Ectodermal cell (in vitro differentiated cells): Measurements from ENCODE around the gene HEG1.

Experiments
- H3K27ac ChIP-seq: 2 replicates; pipeline ENCODE4 v1.7.0; 2013; ENCODE audit warnings: mild to moderate bottlenecking, low read depth, low read length; ENCODE audit not compliant: insufficient read depth, poor library complexity, severe bottlenecking
- H3K27me3 ChIP-seq: 2 replicates; pipeline ENCODE4 v1.7.0; 2013; ENCODE audit warnings: mild to moderate bottlenecking, low read length; ENCODE audit not compliant: insufficient read depth, control insufficient read depth, poor library complexity, severe bottlenecking
- H3K36me3 ChIP-seq: one replicate; pipeline ENCODE4 v1.7.0; 2013; ENCODE audit warnings: low read length; ENCODE audit not compliant: control insufficient read depth, insufficient read depth
- H3K4me1 ChIP-seq: one replicate; pipeline ENCODE4 v1.7.0; 2013; ENCODE audit warnings: low read length; ENCODE audit not compliant: control insufficient read depth, insufficient read depth
- H3K4me3 ChIP-seq: 2 replicates; pipeline ENCODE4 v1.7.0; 2013; ENCODE audit warnings: low read depth, low read length, control low read depth; ENCODE audit not compliant: insufficient read depth
- H3K9me3 ChIP-seq: 2 replicates; pipeline ENCODE4 v1.7.0; 2013; ENCODE audit warnings: mild to moderate bottlenecking, low read length, moderate library complexity; ENCODE audit not compliant: control insufficient read depth
- WGBS, 2 experiments: methylation state at CpG; one replicate each; pipeline ENCODE4 v1.1.7; 2013; ENCODE audit warnings: missing lambda C conversion rate in 2 of 2; 5-methylcytosine and 5-hydroxymethylcytosine counted together

HEG1 gene

DNA sequence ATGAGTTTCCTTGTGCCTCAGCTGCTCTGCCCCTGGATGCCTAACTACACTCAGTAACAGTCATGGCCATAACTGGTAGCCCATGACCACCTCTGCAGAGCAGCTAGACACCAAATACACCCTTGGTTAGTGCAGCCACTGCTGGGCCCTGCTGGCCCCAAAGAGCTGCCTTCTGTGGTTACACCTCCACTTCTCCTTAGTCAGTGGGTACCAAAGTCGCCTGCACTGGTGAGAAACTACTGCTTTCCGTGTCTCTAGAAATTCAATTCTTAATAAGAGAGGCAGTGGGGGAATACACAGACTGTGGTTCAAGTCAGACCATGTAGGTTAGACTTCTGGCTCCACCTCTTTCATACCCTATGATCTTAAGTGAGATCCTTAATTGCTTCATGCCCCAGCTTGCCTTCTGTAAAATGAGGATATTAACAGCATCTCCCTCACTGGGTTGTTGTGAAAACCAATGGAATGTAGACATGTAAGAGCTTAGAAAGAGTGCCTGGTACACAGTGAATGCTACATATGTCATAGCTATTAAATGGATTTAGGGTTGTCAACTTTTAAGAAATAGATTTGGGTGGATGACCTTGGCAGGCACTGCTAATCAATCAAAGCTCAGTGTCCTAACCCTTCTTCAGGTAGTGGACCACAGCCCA lies 18.2 kb downstream of the HEG1 start:
- no peaks in the 10 kb centered on the region for H3K9me3 ChIP-seq
- H3K4me3 ChIP-seq, result no peak overlapping the region
- H3K27me3 ChIP-seq, result no peaks in the 10 kb centered on the region
- H3K36me3 ChIP-seq, result no peaks in the 10 kb centered on the region
- H3K4me1 ChIP-seq, result peaks cover 46% of the 10 kb centered on the region
- WGBS, 2 experiments, result 92 to 98% methylated on average over 2 of the region's 2 CpGs
- H3K27ac ChIP-seq, result no peak overlapping the region

DNA sequence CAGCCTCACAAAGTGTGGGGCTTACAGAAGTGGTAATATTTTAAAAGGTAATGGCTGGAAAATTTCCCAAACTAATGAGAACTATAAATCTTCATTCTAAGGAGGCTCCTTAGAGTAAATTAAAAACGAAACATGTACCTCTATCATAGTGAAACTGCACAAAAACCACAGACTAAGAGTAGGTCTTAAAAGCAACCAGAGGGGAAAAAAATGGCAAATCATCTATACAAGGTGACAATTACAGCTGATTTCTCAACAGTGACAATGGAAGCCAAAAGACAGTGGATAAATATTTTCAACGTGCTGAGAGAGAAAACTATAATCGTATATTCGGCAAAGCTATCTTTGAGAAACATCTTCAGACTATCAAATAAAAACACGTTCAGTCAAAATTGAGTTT lies 20.6 kb downstream of the HEG1 start:
- H3K27ac ChIP-seq, result no peak overlapping the region
- peaks cover 32% of the 10 kb centered on the region for H3K4me1 ChIP-seq
- no peaks in the 10 kb centered on the region for H3K27me3 ChIP-seq
- H3K36me3 ChIP-seq, result no peaks in the 10 kb centered on the region
- WGBS, 2 experiments, result 96% methylated on average over 4 to 5 of the region's 5 CpGs
- no peak overlapping the region for H3K4me3 ChIP-seq
- H3K9me3 ChIP-seq, result no peaks in the 10 kb centered on the region

DNA sequence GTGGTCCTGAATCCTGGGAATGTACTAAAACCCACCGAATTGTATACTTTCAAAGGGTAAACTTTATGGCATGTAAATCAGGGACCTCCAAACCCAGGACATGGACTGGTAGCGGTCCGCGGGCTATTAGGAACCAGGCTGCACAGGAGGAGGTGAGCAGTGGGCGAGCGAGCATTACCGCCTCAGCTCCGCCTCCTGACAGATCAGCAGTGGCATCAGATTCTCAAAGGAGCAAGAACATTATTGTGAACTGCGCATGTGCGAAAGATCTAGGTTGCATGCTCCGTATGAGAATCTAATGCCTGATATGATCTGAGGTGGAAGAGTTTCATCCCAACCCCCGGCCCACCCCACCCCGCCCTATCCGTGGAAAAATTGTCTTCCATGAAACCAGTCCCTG lies 22.2 kb downstream of the HEG1 start:
- no peak overlapping the region for H3K27ac ChIP-seq
- WGBS, 2 experiments, result 90 to 93% methylated on average over 12 to 14 of the region's 14 CpGs
- no peaks in the 10 kb centered on the region for H3K9me3 ChIP-seq
- no peaks in the 10 kb centered on the region for H3K36me3 ChIP-seq
- H3K27me3 ChIP-seq, result no peaks in the 10 kb centered on the region
- H3K4me1 ChIP-seq, result peaks cover 16% of the 10 kb centered on the region
- no peak overlapping the region for H3K4me3 ChIP-seq

DNA sequence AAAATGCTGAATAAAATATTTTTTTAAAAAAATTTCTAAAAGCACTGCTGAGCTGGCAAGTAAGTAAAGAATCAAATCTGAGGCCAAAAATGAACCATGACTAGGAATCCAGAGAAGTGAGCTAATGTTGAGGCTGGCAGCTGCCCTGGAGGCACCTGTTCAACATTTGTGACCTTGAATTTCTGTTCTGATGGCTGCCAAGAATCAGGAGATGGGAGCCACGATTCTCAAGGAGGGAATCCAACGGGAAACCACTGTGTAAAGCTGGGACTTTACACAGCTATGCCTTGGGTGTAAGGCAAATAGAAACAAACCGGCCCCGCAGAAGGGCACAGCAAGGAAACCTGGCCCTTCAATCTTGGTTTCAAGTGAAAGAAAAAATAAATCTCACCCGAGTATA lies 22.7 kb downstream of the HEG1 start:
- WGBS, 2 experiments, result 91 to 92% methylated on average over 5 of the region's 5 CpGs
- Histone ChIP-seq H3K36me3 (no peaks in the 10 kb centered on the region), H3K4me3 (no peak overlapping the region), H3K27ac (no peak overlapping the region), H3K9me3 (no peaks in the 10 kb centered on the region), H3K27me3 (no peaks in the 10 kb centered on the region), H3K4me1 (peaks cover 11% of the 10 kb centered on the region)

DNA sequence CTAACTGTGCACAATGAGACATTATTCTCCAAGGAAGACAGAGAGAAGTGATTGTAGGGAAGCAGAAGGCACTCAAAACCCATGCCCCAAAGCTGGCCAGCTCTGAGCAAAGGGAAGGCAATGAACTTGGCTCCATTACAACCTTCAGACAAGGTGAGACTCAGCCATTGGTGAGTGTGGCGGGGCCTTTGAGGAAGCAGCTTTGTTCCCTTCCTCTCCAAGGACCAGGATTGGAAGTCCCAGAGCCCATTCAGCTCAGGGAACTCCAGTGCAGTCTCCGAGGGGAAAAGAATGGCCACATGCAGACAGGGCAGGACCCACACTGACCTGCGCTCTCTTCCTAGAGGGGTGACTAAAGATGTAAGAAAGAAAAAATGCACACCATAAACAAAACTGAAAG lies 23.1 kb downstream of the HEG1 start:
- Histone ChIP-seq H3K9me3 (no peaks in the 10 kb centered on the region), H3K36me3 (no peaks in the 10 kb centered on the region), H3K4me3 (no peak overlapping the region), H3K4me1 (peaks cover 7% of the 10 kb centered on the region), H3K27ac (no peak overlapping the region), H3K27me3 (no peaks in the 10 kb centered on the region)
- 60 to 85% methylated on average over 3 of the region's 3 CpGs for WGBS, 2 experiments

DNA sequence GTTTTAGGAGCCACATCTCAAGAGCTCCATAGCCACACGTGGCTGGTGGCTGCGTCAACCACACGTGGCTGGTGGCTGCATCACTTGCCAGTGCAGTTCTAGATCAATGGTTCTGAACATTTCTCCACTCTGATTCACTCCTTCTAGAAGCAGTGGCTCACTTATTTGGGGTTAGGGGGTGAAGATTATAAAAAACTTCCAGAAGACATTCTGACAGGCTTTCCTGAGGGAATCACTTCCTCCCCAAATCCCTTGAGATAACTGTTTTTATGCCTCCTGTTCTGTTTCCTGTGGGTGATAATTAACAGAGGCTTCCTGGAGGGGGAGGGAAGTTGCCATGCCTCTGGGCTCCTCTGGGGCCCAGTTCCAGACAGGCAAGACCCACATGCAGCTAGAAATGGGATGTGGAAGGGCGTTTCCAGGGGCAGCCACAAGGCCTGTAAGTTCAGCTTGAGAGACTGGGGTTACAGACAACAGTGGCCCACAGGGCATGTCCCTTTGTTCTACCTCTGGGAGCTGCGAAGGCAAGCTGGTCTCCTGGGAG lies 23.6 kb downstream of the HEG1 start:
- Histone ChIP-seq H3K4me1 (peaks cover 2% of the 10 kb centered on the region), H3K27ac (no peak overlapping the region), H3K9me3 (no peaks in the 10 kb centered on the region), H3K4me3 (no peak overlapping the region), H3K36me3 (peaks cover under 1% of the 10 kb centered on the region), H3K27me3 (no peaks in the 10 kb centered on the region)
- 66 to 70% methylated on average over 5 of the region's 5 CpGs for WGBS, 2 experiments

DNA sequence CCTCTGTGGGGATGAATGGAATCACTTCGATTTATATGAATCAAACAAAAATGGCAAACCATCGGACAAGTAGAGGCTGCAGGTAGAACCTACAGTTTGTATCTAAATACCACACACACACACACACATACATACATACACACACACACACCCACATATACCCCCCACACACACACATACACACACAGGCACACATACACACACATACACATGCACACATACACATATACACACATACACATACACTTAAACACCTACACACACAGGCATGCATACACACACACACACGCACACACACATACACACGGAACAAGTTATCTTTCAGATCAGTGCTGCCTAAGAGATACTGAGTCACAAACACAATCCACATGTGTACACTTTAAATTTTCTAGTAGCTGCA lies 24.3 kb downstream of the HEG1 start:
- no peak overlapping the region for H3K4me3 ChIP-seq
- peaks cover 4% of the 10 kb centered on the region for H3K36me3 ChIP-seq
- no peaks in the 10 kb centered on the region for H3K27me3 ChIP-seq
- no peaks in the 10 kb centered on the region for H3K9me3 ChIP-seq
- WGBS, 2 experiments, result 80 to 83% methylated on average over 4 of the region's 4 CpGs
- no peak overlapping the region for H3K27ac ChIP-seq
- no peaks in the 10 kb centered on the region for H3K4me1 ChIP-seq

DNA sequence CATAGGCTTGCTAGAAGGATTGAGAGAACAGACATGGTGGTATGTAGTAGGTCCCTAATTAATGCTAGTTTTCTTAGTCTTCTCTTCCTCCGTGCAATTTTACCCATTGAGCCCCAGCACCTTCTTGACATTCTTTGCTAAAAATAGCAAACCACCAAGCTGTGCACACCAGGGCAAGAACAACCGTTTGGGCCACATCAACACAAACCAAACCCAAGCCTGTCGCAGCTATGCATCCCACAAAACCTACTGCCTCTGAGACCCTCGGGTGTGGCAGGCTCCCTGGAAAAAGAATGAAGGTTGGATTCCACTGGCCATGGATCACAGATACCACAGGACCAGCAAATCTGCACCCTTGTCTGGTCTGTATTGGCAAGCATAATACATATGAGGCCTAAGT lies 27.1 kb downstream of the HEG1 start:
- peaks cover 4% of the 10 kb centered on the region for H3K36me3 ChIP-seq
- no peaks in the 10 kb centered on the region for H3K9me3 ChIP-seq
- H3K4me3 ChIP-seq, result no peak overlapping the region
- H3K27ac ChIP-seq, result no peak overlapping the region
- H3K27me3 ChIP-seq, result no peaks in the 10 kb centered on the region
- 87 to 98% methylated on average over 4 of the region's 4 CpGs for WGBS, 2 experiments
- H3K4me1 ChIP-seq, result no peaks in the 10 kb centered on the region

DNA sequence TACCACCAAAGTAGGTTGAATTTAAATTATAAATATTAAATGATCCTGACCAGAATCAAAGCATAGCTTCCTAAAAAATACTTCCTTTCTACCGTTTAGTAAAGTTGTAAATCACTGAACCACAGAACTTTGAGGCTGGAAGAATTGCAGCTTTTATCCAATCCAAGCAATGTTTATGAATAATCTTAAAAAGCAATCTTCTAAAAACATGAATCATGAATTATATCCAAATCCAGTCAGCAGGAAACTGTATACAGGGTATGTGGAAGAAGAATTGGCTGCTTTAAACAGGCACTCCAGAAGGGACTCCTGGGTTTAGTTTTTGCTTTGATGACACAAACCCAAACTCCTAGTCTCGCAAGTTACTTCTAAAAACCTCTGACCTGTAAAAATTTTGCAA lies 30.2 kb downstream of the HEG1 start:
- H3K4me1 ChIP-seq, result no peaks in the 10 kb centered on the region
- no peaks in the 10 kb centered on the region for H3K9me3 ChIP-seq
- H3K4me3 ChIP-seq, result no peak overlapping the region
- H3K27ac ChIP-seq, result no peak overlapping the region
- no peaks in the 10 kb centered on the region for H3K27me3 ChIP-seq
- H3K36me3 ChIP-seq, result peaks cover 4% of the 10 kb centered on the region
- 91 to 93% methylated on average over 2 of the region's 2 CpGs for WGBS, 2 experiments

DNA sequence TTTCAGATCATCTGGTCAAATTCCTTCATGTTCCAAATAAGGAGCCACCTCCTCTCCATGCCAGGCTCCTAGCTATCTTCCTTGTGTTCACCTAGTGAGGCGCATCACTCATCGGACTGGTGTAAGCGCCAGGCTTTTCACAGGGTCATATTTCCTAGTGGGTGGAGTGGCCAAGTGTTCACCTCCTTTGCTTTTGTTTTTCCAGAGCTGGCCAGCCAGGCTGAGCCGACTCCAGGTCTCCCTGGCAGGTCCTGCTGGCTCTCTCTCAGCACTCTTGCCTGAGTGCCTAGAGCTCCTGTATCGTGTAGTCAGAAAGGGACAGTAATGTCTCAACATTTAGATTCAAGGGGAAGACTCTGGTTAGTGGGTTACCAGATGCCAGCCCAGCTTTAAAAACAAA lies 31.0 kb downstream of the HEG1 start:
- H3K4me3 ChIP-seq, result no peak overlapping the region
- no peaks in the 10 kb centered on the region for H3K4me1 ChIP-seq
- H3K27me3 ChIP-seq, result no peaks in the 10 kb centered on the region
- H3K27ac ChIP-seq, result no peak overlapping the region
- peaks cover 4% of the 10 kb centered on the region for H3K36me3 ChIP-seq
- 93% methylated on average over 5 of the region's 5 CpGs for WGBS, 2 experiments
- no peaks in the 10 kb centered on the region for H3K9me3 ChIP-seq
